ENCODE results near the gene VPS29.
"Not testable (repeated sequence)": the region's sequence is repeated elsewhere in the genome, so short reads cannot be mapped to it uniquely, and the experiment has no call there.

VPS29 gene

DNA sequence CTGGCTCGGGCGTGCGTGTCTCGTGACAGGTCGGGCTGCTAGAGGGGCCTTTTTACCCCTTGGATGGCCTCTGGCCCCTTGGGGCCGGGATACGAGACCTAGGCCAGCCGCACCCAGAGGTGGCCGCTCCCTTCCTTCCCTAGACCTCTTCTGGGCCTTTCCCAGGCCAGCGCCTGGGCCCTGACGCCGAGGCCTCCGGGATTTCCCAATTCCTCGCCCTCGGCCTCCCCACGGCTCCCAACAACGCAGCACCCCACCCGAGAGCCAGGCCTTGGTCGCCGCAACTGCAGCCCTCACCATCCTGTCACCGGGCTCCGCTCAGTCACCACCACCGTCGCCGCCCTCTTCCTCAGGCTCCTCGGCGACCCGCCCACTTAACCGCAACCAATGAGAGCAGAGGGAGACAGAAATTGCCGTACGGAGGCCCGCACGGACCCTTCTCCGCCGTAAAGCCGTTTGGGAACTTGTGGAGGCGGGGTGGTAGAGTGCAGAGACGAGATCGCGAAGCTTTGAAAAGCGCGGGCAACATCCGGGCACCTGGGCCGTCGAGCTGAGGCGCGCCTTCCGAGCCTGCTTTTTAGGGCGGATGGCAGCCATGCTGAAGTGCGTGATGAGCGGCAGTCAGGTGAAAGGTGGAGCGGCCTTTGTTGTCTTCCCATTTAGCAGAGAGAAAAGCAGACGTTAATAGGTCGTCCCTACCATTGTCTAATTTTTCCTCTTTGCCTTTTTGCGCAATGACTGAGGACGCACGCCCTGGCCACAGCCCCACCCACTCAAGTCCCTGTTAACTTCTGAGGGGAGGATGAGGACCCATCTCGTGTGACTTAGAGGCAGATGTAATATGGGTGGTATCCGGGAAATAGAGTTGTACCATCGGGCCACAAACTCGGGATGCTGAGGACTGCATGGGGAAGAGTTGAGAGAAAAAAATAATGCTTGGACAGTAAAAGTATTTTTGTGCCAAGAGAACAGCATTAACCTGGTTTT, at the start of gene VPS29, which contains the start of gene RAD9B:
VPS29 (minus strand) TSS at position 360 of the 987 bp plus-strand sequence; CDS start at position 300, 60 bp downstream.
RAD9B (plus strand) TSS at position 580 of the 987 bp plus-strand sequence; CDS start at position 587, 7 bp downstream.
- DNase-seq, result peak; percentile 99

GRCh38 chr12:110550981-110551380, 49.1 kb upstream of the VPS29 start:
- no peak for DNase-seq

DNA sequence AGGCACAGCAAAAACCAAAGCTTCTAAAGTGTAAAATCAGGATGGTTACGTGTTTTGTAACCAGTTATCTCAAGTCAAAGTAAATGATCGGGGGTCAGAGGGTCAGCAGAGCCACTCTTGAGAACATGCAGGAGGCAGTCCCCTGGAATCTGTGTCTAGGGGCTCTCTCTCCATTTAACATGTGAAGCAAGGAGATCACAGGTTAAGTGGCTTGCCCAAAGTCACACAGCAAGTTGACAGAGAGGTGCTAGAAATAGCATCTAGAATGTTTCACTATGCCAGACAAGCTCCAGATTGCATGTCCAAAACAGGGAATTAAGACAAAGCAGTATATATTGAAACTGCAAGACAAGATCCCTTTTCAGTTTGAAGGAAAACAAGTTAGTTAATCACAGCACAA, 47.8 kb upstream of the VPS29 start:
- DNase-seq, result no peak

DNA sequence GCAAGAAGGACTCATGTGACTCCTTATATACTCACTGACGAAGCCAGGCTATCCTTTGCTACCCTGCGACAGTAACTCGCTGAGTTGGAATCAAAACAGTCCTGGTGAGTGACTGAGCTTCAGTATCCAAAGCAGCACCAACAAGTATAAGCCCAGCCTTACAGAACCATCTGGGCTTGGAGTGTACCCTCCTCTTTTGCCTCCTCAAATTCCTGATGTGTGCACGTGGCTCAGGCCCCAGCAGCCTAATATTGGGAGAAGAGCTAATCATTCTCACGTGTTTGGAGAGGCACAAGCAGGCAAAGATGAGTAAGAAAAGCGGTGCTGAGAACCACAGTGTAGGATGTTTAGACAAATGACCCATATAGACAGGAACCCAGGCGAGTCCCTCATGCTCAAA, 46.8 kb upstream of the VPS29 start:
- DNase-seq, result no peak

DNA sequence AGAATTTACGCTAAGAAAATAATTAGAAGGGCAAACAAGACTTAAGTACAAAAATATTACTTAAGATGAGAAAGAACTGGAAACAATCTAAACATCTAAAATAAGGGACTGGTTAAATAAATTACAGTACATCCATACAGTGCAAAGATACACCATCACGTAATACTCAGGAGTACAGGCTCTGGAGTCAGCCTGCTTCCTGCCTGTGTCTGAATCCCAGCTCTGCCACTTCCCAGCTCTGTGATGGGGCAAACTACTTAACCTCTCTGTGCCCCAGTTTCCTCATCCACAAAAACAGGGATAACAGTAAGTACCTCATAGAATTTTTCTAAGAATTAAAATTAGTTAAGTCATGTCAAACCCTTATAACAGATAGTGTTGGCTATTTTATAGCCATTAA, 45.2 kb upstream of the VPS29 start:
- DNase-seq, result no peak

- no peak for DNase-seq
Measured at GRCh38 chr12:110546339-110546738, 44.4 kb upstream of the VPS29 start.

- DNase-seq, result no peak
Measured at GRCh38 chr12:110545812-110546211, 43.9 kb upstream of the VPS29 start.

GRCh38 chr12:110545259-110545658, 43.3 kb upstream of the VPS29 start:
- DNase-seq, result not testable (repeated sequence)

DNA sequence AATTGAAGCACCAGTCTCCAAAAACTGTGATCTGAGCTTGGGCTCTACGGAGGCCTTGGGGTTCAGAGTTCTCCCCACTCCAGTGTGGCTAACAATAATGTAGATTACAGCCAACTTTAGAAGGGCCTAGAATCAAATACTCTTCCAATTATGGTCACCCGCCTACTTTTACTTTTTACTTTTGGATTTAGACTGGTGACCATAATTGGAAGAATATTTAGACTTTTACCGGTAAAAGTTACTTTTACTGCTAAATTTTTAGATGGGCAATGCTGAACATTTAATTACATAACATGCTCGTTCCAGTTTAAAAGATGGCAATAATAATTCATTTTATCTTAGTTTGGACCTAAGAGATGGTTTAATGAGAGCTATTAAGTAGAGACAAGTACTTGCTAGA, 42.1 kb upstream of the VPS29 start:
- DNase-seq, result no peak

DNA sequence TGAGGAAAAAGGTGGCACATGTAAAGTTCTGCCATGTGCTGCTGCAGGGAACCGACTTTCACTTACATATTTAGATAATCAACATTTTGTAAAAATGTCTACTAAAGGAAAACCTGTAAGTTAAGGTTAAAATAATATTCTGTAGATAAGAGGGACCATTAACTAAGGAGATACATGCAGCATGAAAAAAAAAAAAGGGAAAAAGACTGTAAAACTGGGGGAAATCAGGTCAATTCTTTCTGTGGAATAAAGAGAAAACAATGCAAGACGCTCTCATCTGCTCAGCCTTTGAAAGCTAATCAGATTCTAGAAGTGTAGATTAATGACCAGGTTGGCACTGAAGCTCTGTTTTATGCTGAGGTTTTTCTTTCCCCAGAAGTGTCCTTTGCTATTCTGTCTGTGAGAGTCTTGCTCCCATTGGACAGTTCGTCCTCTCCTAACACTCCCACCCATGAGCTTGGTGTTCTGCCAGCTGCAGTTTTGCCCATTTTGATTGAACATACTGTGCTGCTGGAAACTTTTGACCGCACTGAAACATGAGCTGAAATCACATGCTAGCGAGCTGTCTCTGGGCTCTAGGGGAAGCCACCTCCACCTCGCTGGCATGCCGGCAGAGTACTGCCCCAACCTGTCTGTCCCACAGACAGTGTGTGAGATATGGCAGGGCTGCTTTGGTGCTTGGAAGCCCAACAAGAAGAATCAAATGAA, 41.5 kb upstream of the VPS29 start:
- no peak for DNase-seq

DNA sequence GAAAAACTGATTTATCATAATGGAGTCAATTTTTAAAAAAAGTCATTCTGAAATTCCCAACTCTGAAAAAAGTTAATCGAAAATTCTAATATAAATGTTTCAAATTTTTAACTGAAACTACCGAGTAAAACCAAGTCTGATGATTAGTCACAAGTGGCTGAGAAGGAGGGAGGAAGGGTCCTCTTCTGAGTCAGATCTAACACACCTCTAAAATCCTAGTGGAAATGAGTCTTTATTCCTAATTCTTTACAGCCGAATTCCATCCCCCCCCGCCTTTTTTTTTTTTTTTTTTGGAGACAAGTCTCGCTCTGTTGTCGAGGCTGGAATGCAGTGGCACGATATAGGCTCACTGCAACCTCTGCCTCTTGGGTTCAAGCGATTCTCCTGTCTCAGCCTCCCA, 38.1 kb upstream of the VPS29 start:
- DNase-seq, result no peak

DNA sequence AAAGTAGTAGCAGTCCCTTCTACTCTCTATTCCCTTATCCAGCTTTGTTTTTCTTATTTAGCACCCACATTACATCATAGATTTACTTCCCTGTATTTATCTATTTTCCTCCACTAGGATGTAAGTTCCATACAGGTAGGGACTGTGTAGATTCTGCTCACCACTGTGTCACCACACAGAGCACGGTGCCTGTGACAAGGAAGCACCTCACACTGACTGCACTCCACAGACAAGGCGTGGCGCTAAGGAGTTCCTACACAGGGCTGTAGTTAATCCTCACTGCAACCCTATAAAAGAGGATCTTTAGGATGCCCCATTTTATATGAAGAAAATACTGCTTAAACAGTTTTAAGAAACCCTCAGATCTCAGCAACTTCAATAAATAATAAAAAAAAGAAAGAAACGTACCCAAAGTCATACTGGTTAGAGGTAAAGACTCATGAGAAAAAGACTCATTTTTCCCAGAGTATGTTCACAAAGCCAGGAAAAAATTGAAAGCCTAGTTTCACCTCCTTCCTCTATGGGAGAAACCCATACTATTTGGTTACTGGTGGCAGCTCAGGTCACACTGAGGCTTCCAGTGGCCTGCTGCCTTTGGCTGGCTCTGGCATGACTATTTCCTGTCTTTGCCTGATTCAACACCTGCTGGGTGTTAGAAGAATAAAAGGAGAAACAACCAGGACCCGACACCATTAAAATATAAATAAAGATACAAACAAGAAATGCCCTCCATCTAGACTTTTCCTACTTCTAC, 37.1 kb upstream of the VPS29 start:
- DNase-seq, result no peak

DNA sequence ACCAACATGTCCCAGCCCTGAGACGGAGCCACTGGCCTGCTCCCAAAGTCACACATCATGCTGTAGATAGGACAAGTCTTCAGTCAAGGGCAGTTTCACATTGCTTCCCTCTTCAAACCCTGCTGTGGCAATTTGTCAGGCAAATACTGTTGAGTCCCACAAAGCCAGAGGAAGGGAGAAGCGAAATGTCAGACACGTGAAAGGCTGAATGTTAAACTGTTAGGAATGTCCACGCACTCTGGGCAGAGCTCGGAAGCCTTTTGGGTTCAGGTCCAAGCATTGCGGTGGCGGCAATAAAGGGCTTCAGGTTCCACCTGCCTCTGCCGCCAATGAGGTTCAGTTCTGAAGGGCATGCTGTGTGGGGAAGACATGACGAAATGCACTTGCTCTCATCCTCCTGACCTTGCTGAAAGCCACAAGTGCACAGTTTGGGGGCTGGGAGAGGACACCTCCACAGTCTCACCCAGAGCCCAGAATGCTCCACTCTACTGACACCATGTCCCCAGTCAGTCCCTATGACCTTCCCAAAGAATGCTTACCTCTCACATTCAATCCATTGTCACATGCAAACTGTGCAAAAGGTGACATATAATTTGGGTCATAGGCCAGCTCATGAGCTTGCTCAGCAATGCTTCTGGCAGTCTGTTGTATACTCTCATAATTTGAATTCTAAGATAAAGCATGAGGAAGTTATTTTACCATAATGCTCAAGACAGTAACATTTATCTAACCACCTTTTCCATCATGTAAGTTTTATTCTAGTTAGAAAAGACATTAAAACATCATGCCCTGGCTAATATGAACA, 35.9 kb upstream of the VPS29 start:
- no peak for DNase-seq

DNA sequence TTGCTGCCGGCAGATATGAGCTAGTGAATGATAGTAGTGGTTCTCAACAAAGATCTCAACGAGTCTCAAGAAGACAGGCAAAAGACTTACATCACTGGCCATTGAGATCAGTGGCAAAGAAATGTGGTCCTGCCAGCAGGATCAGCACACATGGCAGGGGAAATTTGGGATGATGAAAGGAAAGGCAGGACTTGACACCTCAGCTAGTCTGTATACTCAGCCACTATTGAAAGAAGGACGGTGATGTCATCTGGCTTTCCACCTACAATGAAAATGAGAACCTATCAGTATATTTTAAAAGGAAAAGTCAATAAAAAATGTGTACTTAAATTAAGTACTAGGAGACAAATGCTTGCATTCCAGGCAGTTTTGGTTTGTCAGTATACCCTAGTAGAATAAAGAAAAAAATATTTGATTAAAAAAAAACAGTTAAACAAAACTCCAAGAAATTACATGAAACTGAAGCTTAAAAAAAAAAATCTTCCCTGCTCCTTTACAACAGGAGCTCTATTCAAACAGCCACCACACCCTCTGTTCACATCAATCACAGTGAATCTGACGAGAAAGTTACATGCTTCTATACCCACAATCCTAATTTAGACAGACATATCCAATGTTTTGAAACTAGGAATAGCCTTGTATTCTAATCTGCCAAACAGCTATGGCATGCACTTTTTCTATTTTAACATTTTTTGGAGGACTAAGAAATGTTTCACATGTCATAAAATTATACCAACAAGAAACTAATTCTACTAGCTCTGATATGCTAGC, 35.1 kb upstream of the VPS29 start:
- DNase-seq, result no peak

- DNase-seq, result no peak
Measured at GRCh38 chr12:110534811-110535210, 32.9 kb upstream of the VPS29 start.

DNA sequence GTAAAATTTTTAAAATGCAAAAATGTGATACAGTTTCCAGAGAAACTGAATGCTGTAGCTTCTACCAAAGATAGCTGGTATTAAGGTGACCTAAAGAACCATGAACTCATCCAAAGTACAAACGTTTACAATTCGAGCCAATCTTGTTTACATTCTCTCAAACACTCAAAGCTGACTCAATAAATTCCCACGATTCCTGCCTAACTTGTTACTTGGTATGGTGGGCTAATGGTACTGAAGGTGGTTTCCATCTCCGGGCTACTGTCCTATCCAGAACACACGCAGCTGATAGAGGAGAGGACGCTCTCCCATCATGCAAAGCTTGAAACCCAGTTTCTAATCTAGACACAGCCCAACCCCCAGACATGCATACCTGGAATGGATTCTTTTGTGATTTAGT, 31.7 kb upstream of the VPS29 start:
- DNase-seq, result no peak

DNA sequence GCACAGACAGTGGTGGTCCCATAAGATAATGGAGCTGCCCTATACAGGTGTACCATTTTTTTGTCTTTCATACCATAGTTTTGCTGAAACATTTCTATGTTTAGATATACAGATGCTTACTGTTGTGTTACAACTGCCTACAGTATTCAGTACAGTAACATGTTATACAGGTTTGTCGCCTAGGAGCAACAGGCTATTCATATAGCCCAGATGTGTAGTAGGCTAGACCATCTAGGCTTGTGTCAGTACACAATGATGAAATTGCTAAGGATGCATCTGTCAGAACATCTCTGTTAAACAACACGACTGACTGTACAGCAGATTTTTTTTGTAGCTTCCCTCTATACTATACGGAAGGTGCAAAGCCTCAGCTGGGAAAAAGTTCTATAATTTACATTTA, 30.7 kb upstream of the VPS29 start:
- no peak for DNase-seq

DNA sequence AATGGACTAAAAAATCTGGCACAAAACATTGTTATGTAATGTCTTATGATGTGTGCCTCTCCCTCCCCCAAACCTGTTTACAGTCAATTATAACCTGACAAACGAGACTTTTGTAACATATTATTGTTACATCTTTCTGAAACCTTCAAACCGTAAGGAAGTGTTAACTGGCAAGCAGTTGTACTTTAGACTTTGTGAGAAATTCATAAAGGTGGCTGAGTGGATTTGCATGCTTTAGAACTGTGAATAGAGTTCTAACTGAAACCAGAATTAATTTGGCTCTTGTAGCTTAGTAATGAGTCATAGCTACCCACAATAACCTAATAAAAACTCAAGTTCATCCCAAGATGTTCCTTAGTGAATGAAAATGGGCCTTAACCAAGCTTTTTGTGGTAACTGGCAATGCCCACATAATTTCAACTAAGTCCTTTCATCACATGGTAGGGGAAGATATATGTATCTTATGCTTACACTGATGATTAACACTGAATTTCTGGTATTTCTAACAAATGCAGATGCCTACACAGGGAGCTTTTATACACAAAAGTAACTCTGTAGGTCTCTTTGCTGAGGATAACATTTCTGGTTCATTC, 29.9 kb upstream of the VPS29 start:
- DNase-seq, result no peak

GRCh38 chr12:110530511-110530910, 28.6 kb upstream of the VPS29 start:
- DNase-seq, result no peak

GRCh38 chr12:110528277-110528839, 26.4 kb upstream of the VPS29 start:
- no peak for DNase-seq
